H1 (cell line): ENCODE results near the gene YLPM1. TPM values are rescaled to one million over a fixed set of nuclear protein-coding genes. Genes with fewer than 3 reads are reported as not detected.

Source experiments
- KDM1A ChIP-seq: fragments of 200-600, 300-600 bp; sonication (generic); IDR thresholded peaks from 2 replicates; pipeline ENCODE4 v1.7.1; 2016; ENCODE audit warnings: mild to moderate bottlenecking, low read length, borderline replicate concordance
- SIX5 ChIP-seq: IDR thresholded peaks from 2 replicates; pipeline ENCODE4 v1.6.1; 2011; ENCODE audit warnings: mild to moderate bottlenecking, low read depth, low read length
- TEAD4 ChIP-seq: IDR thresholded peaks from 2 replicates; pipeline ENCODE4 v1.6.1; 2012; ENCODE audit warnings: low read depth, low read length, inconsistent platforms, mixed read lengths
- polyA plus RNA-seq, 7 experiments: library from polyadenylated mRNA; depleted of rRNA in 3 of 7; stranded (reverse) in 5 of 7; unstranded in 2 of 7; fragments of >200 nt in 5 of 7; fragments of 200-250 nt in 2 of 7; gene quantifications; 1 replicate in 5 of 7; 2 replicates in 1 of 7; 4 replicates in 1 of 7; pipeline versions ENCODE4 v1.2.1 to v1.2.3, GENCODE V29; 2011 to 2013; ENCODE audit warnings: missing spikeins in 2 of 7, mixed read lengths in 2 of 7
- total RNA-seq: library from RNA; stranded (reverse); fragmentation: NEBNext Ultra II Directional; extraction: Animal tissue kit (Norgen Biotek cat#: 25700); gene quantifications from 2 replicates; pipeline ENCODE4 v1.2.1, GENCODE V29; 2021
- TF ChIP-seq, protein P1 (sequence below): fragments of 300-600 bp; sonication (generic); IDR thresholded peaks from 2 replicates; pipeline ENCODE4 v1.7.1; 2012; ENCODE audit warnings: low read length, moderate library complexity, mild to moderate bottlenecking, inconsistent platforms; ENCODE audit not compliant: insufficient replicate concordance
- TF ChIP-seq, protein P2 (sequence below): IDR thresholded peaks from 2 replicates; pipeline ENCODE4 v1.6.1; 2012; ENCODE audit warnings: inconsistent platforms

Gene YLPM1
- total and polyA plus RNA-seq, 2 of the 8 experiments (the other 6 are each of a cell fraction or from before 2014, with no cell fraction given): 13.5 to 71.7 TPM

DNA sequence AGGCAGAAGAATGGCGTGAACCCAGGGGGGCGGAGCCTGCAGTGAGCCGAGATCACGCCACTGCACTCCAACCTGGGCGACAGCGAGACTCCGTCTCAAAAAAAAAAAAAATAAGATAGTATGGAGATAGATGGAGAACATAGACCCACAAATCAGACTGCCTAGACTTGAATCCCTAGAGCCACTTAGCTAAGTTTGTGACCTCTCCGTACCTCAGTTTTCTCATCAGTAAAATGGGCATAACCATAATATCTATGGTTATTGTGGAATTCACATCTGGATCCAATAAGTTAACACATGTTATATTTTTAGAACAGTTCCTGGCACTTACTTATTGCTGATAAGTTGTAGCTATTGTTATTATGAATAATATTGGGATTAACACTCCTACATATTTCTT is 105.6 kb downstream of the YLPM1 start (continued):
- TF ChIP-seq, protein P1, sequence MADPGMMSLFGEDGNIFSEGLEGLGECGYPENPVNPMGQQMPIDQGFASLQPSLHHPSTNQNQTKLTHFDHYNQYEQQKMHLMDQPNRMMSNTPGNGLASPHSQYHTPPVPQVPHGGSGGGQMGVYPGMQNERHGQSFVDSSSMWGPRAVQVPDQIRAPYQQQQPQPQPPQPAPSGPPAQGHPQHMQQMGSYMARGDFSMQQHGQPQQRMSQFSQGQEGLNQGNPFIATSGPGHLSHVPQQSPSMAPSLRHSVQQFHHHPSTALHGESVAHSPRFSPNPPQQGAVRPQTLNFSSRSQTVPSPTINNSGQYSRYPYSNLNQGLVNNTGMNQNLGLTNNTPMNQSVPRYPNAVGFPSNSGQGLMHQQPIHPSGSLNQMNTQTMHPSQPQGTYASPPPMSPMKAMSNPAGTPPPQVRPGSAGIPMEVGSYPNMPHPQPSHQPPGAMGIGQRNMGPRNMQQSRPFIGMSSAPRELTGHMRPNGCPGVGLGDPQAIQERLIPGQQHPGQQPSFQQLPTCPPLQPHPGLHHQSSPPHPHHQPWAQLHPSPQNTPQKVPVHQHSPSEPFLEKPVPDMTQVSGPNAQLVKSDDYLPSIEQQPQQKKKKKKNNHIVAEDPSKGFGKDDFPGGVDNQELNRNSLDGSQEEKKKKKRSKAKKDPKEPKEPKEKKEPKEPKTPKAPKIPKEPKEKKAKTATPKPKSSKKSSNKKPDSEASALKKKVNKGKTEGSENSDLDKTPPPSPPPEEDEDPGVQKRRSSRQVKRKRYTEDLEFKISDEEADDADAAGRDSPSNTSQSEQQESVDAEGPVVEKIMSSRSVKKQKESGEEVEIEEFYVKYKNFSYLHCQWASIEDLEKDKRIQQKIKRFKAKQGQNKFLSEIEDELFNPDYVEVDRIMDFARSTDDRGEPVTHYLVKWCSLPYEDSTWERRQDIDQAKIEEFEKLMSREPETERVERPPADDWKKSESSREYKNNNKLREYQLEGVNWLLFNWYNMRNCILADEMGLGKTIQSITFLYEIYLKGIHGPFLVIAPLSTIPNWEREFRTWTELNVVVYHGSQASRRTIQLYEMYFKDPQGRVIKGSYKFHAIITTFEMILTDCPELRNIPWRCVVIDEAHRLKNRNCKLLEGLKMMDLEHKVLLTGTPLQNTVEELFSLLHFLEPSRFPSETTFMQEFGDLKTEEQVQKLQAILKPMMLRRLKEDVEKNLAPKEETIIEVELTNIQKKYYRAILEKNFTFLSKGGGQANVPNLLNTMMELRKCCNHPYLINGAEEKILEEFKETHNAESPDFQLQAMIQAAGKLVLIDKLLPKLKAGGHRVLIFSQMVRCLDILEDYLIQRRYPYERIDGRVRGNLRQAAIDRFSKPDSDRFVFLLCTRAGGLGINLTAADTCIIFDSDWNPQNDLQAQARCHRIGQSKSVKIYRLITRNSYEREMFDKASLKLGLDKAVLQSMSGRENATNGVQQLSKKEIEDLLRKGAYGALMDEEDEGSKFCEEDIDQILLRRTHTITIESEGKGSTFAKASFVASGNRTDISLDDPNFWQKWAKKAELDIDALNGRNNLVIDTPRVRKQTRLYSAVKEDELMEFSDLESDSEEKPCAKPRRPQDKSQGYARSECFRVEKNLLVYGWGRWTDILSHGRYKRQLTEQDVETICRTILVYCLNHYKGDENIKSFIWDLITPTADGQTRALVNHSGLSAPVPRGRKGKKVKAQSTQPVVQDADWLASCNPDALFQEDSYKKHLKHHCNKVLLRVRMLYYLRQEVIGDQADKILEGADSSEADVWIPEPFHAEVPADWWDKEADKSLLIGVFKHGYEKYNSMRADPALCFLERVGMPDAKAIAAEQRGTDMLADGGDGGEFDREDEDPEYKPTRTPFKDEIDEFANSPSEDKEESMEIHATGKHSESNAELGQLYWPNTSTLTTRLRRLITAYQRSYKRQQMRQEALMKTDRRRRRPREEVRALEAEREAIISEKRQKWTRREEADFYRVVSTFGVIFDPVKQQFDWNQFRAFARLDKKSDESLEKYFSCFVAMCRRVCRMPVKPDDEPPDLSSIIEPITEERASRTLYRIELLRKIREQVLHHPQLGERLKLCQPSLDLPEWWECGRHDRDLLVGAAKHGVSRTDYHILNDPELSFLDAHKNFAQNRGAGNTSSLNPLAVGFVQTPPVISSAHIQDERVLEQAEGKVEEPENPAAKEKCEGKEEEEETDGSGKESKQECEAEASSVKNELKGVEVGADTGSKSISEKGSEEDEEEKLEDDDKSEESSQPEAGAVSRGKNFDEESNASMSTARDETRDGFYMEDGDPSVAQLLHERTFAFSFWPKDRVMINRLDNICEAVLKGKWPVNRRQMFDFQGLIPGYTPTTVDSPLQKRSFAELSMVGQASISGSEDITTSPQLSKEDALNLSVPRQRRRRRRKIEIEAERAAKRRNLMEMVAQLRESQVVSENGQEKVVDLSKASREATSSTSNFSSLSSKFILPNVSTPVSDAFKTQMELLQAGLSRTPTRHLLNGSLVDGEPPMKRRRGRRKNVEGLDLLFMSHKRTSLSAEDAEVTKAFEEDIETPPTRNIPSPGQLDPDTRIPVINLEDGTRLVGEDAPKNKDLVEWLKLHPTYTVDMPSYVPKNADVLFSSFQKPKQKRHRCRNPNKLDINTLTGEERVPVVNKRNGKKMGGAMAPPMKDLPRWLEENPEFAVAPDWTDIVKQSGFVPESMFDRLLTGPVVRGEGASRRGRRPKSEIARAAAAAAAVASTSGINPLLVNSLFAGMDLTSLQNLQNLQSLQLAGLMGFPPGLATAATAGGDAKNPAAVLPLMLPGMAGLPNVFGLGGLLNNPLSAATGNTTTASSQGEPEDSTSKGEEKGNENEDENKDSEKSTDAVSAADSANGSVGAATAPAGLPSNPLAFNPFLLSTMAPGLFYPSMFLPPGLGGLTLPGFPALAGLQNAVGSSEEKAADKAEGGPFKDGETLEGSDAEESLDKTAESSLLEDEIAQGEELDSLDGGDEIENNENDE: no peak
- TF ChIP-seq KDM1A (no peak), SIX5 (no peak), TEAD4 (no peak)
- TF ChIP-seq, protein P2, sequence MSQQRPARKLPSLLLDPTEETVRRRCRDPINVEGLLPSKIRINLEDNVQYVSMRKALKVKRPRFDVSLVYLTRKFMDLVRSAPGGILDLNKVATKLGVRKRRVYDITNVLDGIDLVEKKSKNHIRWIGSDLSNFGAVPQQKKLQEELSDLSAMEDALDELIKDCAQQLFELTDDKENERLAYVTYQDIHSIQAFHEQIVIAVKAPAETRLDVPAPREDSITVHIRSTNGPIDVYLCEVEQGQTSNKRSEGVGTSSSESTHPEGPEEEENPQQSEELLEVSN: no peak
